HepG2 (cell line): ENCODE data around the gene RPL37. TPM values are rescaled to one million over a fixed set of nuclear protein-coding genes. Genes with fewer than 3 reads are reported as not detected.

ENCODE experiments used
- EP300 ChIP-seq, 3 experiments: sonication (generic) in 1 of 3; formaldehyde crosslinking in 1 of 3; IDR thresholded peaks; 2 replicates each; pipeline versions ENCODE4 v1.5.1 to v1.6.1; 2011 to 2020; ENCODE audit warnings: low read depth in 2 of 3, low read length in 2 of 3, borderline replicate concordance in 1 of 3, improper control_type of control experiment in 1 of 3, mild to moderate bottlenecking in 1 of 3, missing genetic modification reagents in 1 of 3, moderate library complexity in 1 of 3
- ETS1 ChIP-seq: sonication (generic); formaldehyde crosslinking; IDR thresholded peaks from 2 replicates; pipeline ENCODE4 v1.4.0; 2020; ENCODE audit warnings: missing genetic modification reagents
- GATA4 ChIP-seq: sonication (generic); IDR thresholded peaks from 2 replicates; pipeline ENCODE4 v1.6.1; 2016; ENCODE audit warnings: antibody characterized with exemption, low read depth, borderline replicate concordance
- HMG20B ChIP-seq: conservative IDR thresholded peaks from 2 replicates; pipeline ENCODE4 v1.6.1; 2016; ENCODE audit warnings: missing genetic modification reagents, missing compliant biosample characterization
- HOXA9 ChIP-seq: sonication (generic); formaldehyde crosslinking; IDR thresholded peaks from 2 replicates; pipeline ENCODE4 v1.8.1; 2022; ENCODE audit warnings: missing genetic modification reagents, mild to moderate bottlenecking, moderate library complexity, borderline replicate concordance
- ISX ChIP-seq: sonication (generic); formaldehyde crosslinking; conservative IDR thresholded peaks from 2 replicates; pipeline ENCODE4 v1.5.0; 2020; ENCODE audit warnings: missing genetic modification reagents
- KDM5A ChIP-seq: fragments of 200-600 bp; sonication (generic); IDR thresholded peaks from 2 replicates; pipeline ENCODE4 v1.7.0; 2018; ENCODE audit warnings: antibody characterized with exemption, mild to moderate bottlenecking, low read length, borderline replicate concordance
- MED13 ChIP-seq: sonication (generic); formaldehyde crosslinking; IDR thresholded peaks from 2 replicates; pipeline ENCODE4 v1.5.0; 2020; ENCODE audit warnings: missing genetic modification reagents
- NCOA1 ChIP-seq: sonication (generic); formaldehyde crosslinking; IDR thresholded peaks from 2 replicates; pipeline ENCODE4 v1.9.0; 2021; ENCODE audit warnings: missing genetic modification reagents
- NCOA5 ChIP-seq: sonication (generic); formaldehyde crosslinking; IDR thresholded peaks from 2 replicates; pipeline ENCODE4 v1.4.0; 2020; ENCODE audit warnings: missing genetic modification reagents
- NFKB2 ChIP-seq: sonication (generic); formaldehyde crosslinking; IDR thresholded peaks from 2 replicates; pipeline ENCODE4 v1.4.0; 2020; ENCODE audit warnings: missing genetic modification reagents, borderline replicate concordance
- PRPF4 ChIP-seq: fragments of 200-400 bp; formaldehyde crosslinking; IDR thresholded peaks from 2 replicates; pipeline ENCODE4 v1.6.1; 2016; ENCODE audit warnings: low read length, low read depth; ENCODE audit not compliant: poor library complexity, severe bottlenecking
- SMARCE1 ChIP-seq: fragments of 450-650 bp; IDR thresholded peaks from 2 replicates; pipeline ENCODE4 v1.6.1; 2017; ENCODE audit warnings: borderline replicate concordance
- SOX5 ChIP-seq: IDR thresholded peaks from 2 replicates; pipeline ENCODE4 v1.6.1; 2016; ENCODE audit warnings: borderline replicate concordance
- ZBTB7A ChIP-seq: sonication (generic); formaldehyde crosslinking; IDR thresholded peaks from 2 replicates; pipeline ENCODE4 v1.8.0; 2022; ENCODE audit warnings: mild to moderate bottlenecking, missing genetic modification reagents
- ZNF160 ChIP-seq: sonication (generic); formaldehyde crosslinking; IDR thresholded peaks from 2 replicates; pipeline ENCODE4 v1.8.0; 2022; ENCODE audit warnings: mild to moderate bottlenecking, inconsistent platforms, missing genetic modification reagents
- ZNF24 ChIP-seq: fragments of 450-650 bp; IDR thresholded peaks from 2 replicates; pipeline ENCODE4 v1.6.1; 2017; ENCODE audit warnings: antibody characterized with exemption, mild to moderate bottlenecking
- ZNF260 ChIP-seq: sonication (generic); formaldehyde crosslinking; IDR thresholded peaks from 2 replicates; pipeline ENCODE4 v1.4.0; 2020; ENCODE audit warnings: missing genetic modification reagents, low read depth, mild to moderate bottlenecking, borderline replicate concordance
- ZNF468 ChIP-seq: sonication (generic); formaldehyde crosslinking; IDR thresholded peaks from 2 replicates; pipeline ENCODE4 v1.8.0; 2022; ENCODE audit warnings: mild to moderate bottlenecking, moderate library complexity, missing genetic modification reagents
- ZNF546 ChIP-seq: sonication (generic); formaldehyde crosslinking; conservative IDR thresholded peaks from 2 replicates; pipeline ENCODE4 v1.8.1; 2023; ENCODE audit warnings: mild to moderate bottlenecking, missing genetic modification reagents
- ZNF558 ChIP-seq: sonication (generic); formaldehyde crosslinking; IDR thresholded peaks from 2 replicates; pipeline ENCODE4 v1.9.0; 2022; ENCODE audit warnings: mild to moderate bottlenecking, missing genetic modification reagents, borderline replicate concordance
- ZNF589 ChIP-seq: sonication (generic); formaldehyde crosslinking; conservative IDR thresholded peaks from 2 replicates; pipeline ENCODE4 v1.8.0; 2022; ENCODE audit warnings: mild to moderate bottlenecking, moderate library complexity, missing genetic modification reagents
- ZSCAN22 ChIP-seq: sonication (generic); formaldehyde crosslinking; IDR thresholded peaks from 2 replicates; pipeline ENCODE4 v1.4.0; 2020; ENCODE audit warnings: mild to moderate bottlenecking, missing genetic modification reagents
- polyA plus RNA-seq, 8 experiments: library from polyadenylated mRNA; depleted of rRNA in 3 of 8; stranded (reverse) in 7 of 8; unstranded in 1 of 8; fragments of >200 nt; fragmentation: Illumina TruSeq in 4 of 8; extraction: Trizol in 4 of 8; gene quantifications; 2 replicates each; pipeline versions ENCODE4 v1.2.1 to v1.2.3, GENCODE V29; 2011 to 2016; ENCODE audit warnings: low read depth in 4 of 8, missing spikeins in 1 of 8, mixed read lengths in 1 of 8; ENCODE audit not compliant: insufficient read depth in 1 of 8
- total RNA-seq, 5 experiments: library from RNA; depleted of rRNA; stranded (reverse); fragments of >200 nt; fragmentation: Illumina TruSeq; extraction: Trizol; gene quantifications; 2 replicates each; pipeline ENCODE4 v1.2.3, GENCODE V29; 2016; ENCODE audit warnings: low read depth in 1 of 5
- TF ChIP-seq, protein P1 (sequence below): sonication (generic); formaldehyde crosslinking; IDR thresholded peaks from 2 replicates; pipeline ENCODE4 v1.8.1; 2023; ENCODE audit warnings: mild to moderate bottlenecking, missing genetic modification reagents

The RPL37 gene
- total and polyA plus RNA-seq, 2 of the 13 experiments (the other 11 are each of a cell fraction or from before 2014, with no cell fraction given) = 1,981 to 3,367 TPM

GRCh38 chr5:40834849-40835787 is at the start of gene RPL37 (continued):
- TF ChIP-seq ZSCAN22 (CRISPR knock-in tag) (no peak), ZNF160 (CRISPR knock-in tag) (no peak; the same call in 1 of the 2 replicates), GATA4 (peak; percentile 71), NFKB2 (peak; percentile 88; the same call in 1 of the 2 replicates), NCOA1 (CRISPR knock-in tag) (no peak), MED13 (CRISPR knock-in tag) (no peak), ZNF24 (no peak), ISX (CRISPR knock-in tag) (no peak; the same call in 1 of the 2 replicates), HMG20B (CRISPR knock-in tag) (peak; percentile 78), ZNF260 (no peak), ZNF558 (peak; percentile 65; the same call in 1 of the 2 replicates), ZNF546 (CRISPR knock-in tag) (peak; percentile 86), ETS1 (CRISPR knock-in tag) (no peak), SOX5 (CRISPR knock-in tag) (peak; percentile 82), HOXA9 (no peak; the same call in none of the 2 replicates), ZNF589 (CRISPR knock-in tag) (peak; percentile 93; the same call in 1 of the 2 replicates), PRPF4 (no peak), KDM5A (peak; percentile 79; the same call in 1 of the 2 replicates), NCOA5 (no peak), ZNF468 (CRISPR knock-in tag) (no peak), SMARCE1 (no peak), EP300 (IDR thresholded peaks at IDR 0.05; ENCODE audit: low read depth in 2 of 2, low read length in 2 of 2) (peak in 1 of 2 experiments; percentile 27; a peak in 1 of 4 replicates), EP300 (CRISPR knock-in tag; IDR thresholded peaks at IDR 0.05; ENCODE audit: borderline replicate concordance) (peak; percentile 64), ZBTB7A (CRISPR knock-in tag) (no peak; the same call in 1 of the 2 replicates)
- TF ChIP-seq, protein P1, sequence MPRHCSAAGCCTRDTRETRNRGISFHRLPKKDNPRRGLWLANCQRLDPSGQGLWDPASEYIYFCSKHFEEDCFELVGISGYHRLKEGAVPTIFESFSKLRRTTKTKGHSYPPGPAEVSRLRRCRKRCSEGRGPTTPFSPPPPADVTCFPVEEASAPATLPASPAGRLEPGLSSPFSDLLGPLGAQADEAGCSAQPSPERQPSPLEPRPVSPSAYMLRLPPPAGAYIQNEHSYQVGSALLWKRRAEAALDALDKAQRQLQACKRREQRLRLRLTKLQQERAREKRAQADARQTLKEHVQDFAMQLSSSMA (CRISPR knock-in tag) = no peak
